GM20431 (cell line): Measurements from ENCODE around the gene TMEM272.

ENCODE experiments used
- in situ Hi-C: fragments of 300-500 bp; cut with MseI, MboI; formaldehyde crosslinking; loops from one replicate; pipeline ENCODE4 v1.15.0; 2020; ENCODE audit warnings: low sequenced_read_pairs; ENCODE audit not compliant: unreplicated experiment

TMEM272 gene

DNA sequence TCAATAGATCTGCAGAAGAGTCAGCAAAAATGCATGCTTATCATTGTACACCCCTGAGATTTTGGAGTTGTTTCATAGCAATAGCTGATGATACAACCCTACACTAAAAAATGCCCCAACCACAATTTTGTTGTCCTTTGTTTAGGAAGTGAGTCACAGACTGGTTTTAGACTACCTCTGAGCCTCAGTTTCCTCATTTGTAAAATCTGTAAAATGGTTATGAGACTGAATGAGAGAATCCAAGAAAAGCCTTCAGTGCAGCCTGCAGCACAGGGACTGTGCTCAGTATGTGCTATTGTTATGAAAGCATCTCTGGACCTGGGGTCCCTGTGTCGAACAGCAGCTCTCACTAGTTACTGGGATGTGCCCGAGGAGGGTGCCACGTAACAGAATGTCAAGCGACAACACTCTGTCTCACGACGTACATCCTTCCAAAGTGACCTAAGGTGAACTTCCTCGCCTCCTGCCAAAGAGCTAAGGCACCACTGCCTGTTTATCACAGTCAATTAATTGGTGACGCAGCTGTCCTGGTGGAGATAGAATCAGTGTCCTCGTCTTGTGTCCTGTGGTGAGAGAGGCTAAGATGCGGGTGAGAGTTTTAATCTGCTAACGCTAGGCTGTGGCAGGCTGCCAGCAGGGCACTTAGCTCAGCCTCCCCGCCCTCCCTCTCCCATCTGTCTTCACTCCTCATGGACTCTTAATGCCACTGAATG, 59.1 kb downstream of the TMEM272 start:
- in situ Hi-C loops, result loop anchor here (25.0 kb wide), 1 partner anchor 349 kb away; no protein-coding TSS in a partner anchor

GRCh38 chr13:51784097-51784496, 60.9 kb downstream of the TMEM272 start:
- in situ Hi-C loops, result loop anchor here (25.0 kb wide), 1 partner anchor 347 kb away; no protein-coding TSS in a partner anchor

GRCh38 chr13:51783428-51784094, 61.4 kb downstream of the TMEM272 start:
- in situ Hi-C loops, result loop anchor here (25.0 kb wide), 1 partner anchor 346 kb away; no protein-coding TSS in a partner anchor

DNA sequence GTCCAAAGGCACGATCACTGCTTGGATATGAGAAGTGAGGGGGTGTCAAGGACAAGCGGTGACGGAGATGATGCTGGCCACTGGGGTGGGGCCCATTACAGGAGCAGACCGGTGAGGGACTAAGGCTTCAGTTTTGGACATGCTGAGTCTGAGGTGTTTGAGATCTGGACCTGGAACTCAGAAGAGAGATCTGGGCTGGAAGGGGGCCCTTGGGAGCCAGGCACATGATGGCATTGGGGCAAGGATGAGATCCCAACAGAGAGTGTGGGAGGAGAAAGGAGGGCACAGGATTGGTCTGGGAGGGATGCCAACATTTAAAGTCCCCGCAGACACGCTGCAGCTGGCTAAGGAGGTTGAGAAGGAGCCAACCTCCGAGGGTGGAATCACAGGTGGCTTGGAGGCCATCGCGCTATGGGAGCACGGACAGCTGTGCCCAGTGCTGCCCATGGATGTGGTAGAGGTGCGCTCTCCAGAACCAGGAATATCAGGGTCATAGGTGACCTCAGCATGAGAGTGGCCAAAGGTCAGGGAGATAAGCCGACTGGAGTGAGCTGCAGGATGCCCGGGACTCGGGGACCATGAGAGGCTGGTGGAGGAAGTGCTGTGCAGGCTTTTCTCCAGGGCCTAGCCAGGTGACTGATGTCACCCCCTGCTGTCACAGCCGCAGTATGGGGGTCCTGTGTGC, 62.8 kb downstream of the TMEM272 start:
- in situ Hi-C loops, result loop anchor here (25.0 kb wide), 1 partner anchor 345 kb away; no protein-coding TSS in a partner anchor

- in situ Hi-C loops, result loop anchor here (25.0 kb wide), 1 partner anchor 344 kb away; no protein-coding TSS in a partner anchor
These were observed 63.5 kb downstream of the TMEM272 start for GRCh38 chr13:51781246-51782022.

DNA sequence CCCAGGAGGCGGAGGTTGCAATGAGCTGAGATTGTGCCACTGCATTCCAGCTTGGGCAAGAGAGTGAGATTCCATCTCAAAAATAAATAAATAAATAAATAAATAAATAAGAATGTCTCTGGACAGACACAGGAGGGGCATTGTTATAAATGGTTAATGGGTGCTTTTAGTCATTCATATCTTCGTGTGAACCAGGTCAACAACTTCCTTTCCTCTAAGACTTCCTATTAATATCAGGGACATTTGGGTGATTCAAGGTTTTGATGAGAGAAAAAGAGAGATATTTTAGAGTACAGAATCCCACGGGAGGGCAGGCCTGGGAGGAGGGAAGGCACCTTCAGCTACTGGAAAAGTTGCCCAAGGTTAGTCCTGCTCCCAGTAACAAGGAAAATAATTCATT, 64.9 kb downstream of the TMEM272 start:
- in situ Hi-C loops, result loop anchor here (25.0 kb wide), 1 partner anchor 343 kb away; no protein-coding TSS in a partner anchor

GRCh38 chr13:51778392-51778791, 66.6 kb downstream of the TMEM272 start:
- in situ Hi-C loops, result loop anchor here (25.0 kb wide), 1 partner anchor 341 kb away; no protein-coding TSS in a partner anchor

- in situ Hi-C loops, result loop anchor here (25.0 kb wide), 1 partner anchor 341 kb away; no protein-coding TSS in a partner anchor
These were observed 67.1 kb downstream of the TMEM272 start for GRCh38 chr13:51777921-51778320.

- in situ Hi-C loops, result loop anchor here (25.0 kb wide), 1 partner anchor 339 kb away; no protein-coding TSS in a partner anchor
These were observed 68.8 kb downstream of the TMEM272 start for GRCh38 chr13:51776179-51776578.

DNA sequence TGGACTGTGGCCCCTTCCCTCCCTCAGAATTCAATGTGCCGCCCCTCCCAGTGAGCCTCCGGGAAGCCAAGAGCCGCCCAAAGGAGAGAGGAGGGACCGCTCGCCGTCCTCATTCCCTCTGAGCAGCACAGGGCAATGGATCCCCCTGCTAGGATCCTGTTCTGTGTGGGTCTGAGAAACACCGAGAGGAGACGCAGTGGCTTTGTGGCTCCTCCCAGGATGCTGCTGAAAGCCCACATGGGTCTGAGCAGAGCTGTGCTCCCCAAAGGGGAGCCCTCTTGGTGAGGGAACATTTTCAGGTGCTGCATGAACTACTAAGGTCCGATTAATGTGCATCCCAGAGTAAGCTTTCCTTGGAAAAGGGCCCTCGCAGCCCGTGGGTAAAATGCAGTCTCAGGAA, 71.5 kb downstream of the TMEM272 start:
- in situ Hi-C loops, result no loop called here

- in situ Hi-C loops, result no loop called here
These were observed 72.2 kb downstream of the TMEM272 start for GRCh38 chr13:51772781-51773180.

- in situ Hi-C loops, result no loop called here
These were observed 72.9 kb downstream of the TMEM272 start for GRCh38 chr13:51772105-51772455.

GRCh38 chr13:51771418-51772104, 73.4 kb downstream of the TMEM272 start:
- in situ Hi-C loops, result no loop called here

DNA sequence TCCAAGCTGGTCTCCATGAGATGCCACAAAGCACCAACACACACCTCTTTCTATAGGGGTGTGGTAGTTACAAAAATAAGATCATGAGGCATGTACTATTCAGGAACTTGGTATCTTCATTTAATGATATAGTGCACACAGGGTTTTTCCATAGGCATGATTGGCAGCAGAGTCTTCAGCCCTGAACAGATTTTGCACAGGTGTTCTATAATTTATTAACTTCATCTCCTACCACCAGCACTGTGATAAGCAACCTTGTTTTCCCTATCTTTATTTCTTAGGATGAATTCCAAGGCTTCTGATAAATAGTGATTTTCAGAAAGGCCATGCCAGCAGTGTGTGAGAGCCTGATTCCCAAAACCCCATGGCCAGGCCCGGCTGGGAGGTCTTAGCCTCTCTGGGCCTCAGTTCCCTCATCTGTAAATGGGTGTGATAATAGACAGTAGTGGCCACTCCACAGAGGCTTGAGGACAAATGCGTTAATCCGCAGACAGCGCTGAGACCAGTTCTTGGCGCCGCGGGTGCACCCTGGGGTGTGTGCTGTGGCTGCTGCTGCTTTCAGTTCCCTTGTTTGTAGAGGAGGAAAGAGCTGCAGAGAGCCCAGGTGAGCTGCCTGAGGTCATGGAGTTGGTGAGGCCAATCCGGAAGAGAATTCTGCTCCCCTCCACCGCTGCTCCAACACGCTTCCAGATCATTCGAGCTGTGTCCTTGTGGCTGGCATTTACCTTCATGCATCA, 74.1 kb downstream of the TMEM272 start:
- in situ Hi-C loops, result no loop called here

DNA sequence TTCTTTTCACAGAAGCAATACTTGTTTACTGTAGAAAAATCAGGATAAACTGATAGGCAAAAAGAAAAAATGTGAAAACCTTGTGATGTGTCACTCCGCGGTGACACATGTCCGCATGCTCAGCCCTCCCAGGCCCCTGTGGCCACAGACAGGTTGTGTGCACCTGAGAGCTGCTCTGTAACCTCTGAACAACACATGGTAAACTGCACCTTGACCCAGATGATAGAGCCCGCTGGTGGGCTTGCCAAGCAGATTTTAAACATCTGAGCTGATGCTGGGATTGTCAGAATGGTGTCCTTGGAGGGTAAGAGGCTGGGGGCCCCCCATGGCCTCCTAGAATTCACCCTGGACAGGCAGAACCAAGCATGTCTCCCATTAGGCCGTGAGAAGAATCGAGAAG, 74.8 kb downstream of the TMEM272 start:
- in situ Hi-C loops, result no loop called here

- in situ Hi-C loops, result no loop called here
These were observed 75.4 kb downstream of the TMEM272 start for GRCh38 chr13:51769455-51770127.

DNA sequence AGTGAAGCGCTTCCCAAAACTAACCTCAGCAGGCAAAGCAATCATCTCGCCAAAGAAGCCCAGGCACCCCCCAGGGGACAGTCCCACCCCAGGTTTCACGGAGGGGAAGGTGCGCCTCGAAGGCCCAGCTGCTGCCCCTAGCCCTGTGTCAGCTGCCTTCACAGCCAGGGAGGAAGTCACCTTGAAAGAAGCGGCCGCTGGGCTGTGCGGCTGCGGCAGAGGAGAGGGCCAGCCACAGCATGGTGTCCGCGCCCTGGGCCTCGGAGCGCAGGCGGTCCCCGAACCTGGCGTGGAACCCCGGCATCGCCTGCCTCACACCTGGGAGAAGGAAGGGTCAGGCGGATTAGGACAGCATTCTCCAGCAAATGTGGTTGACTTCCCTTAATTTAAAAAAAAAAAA, 76.0 kb downstream of the TMEM272 start:
- in situ Hi-C loops, result no loop called here

GRCh38 chr13:51768378-51768921, 76.5 kb downstream of the TMEM272 start:
- in situ Hi-C loops, result no loop called here
